ENCODE measurements around the gene OR6B3.
"Not testable (repeated sequence)": the region's sequence is repeated elsewhere in the genome, so short reads cannot be mapped to it uniquely, and the experiment has no call there.

Gene OR6B3

DNA sequence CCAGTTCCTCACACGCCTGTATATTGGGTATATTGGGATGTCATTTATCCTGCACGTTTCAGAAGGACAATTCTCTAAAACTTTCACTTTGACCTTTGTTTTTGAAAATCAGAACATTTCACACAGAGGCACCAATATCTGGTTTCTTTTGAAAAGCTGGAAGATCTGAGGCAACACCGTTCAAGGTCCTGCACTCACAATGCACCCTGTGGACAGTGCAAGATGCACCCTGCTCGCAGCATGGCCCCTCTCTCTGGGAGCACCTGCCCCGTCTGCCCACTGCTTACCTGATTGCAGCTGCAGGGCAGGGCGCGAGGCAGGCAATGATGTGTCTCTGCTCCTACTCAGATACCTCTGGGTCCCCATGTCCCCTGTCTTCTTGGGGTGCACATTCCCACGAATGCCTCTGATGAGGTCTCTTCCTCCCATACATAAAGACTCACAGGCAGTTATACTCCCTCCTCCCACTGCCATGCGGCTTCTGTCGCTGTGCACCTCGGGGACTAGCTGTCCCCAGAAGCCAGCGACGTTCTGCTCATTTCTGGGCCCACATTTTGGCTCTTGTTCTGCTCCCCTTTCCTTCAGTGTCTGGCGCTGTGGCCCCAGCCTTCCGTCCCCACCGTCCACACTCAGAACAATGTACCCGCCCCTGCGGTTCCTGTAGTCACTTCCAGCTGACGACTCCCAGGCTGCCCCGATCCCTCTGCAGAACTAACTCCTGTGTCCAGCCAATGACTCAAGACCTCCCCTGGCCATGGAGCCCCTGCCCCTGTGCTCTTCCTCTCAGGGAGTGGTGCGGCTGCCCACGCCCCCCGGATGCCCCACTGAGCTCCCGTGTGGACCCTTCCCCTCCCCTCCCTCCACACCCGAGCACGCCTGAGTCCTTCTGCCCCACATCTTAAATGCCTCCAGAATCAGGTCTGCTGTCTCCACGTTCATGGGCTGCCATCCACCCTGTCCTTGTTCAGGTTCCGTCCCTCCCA, at the start of gene OR6B3:
TSS of gene OR6B3 (minus strand) at position 349 of the 983 bp plus-strand sequence.
- no peak for DNase-seq

DNA sequence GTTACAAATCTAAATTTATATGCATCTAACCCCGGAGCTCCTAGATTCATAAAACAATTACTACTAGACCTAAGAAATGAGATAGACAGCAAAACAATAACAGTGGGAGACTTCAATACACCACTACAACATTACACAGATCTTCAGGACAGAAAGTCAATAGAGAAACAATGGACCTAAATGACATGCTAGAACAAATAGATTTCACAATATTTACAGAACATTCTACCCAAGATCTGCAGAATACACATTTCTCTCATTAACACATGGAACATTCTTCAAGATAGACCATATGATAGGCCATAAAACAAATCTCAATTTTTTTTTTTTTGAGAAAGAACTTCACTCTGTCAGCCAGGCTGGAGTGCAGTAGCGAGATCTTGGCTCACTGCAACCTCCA, 45.0 kb upstream of the OR6B3 start:
- no peak for DNase-seq

DNA sequence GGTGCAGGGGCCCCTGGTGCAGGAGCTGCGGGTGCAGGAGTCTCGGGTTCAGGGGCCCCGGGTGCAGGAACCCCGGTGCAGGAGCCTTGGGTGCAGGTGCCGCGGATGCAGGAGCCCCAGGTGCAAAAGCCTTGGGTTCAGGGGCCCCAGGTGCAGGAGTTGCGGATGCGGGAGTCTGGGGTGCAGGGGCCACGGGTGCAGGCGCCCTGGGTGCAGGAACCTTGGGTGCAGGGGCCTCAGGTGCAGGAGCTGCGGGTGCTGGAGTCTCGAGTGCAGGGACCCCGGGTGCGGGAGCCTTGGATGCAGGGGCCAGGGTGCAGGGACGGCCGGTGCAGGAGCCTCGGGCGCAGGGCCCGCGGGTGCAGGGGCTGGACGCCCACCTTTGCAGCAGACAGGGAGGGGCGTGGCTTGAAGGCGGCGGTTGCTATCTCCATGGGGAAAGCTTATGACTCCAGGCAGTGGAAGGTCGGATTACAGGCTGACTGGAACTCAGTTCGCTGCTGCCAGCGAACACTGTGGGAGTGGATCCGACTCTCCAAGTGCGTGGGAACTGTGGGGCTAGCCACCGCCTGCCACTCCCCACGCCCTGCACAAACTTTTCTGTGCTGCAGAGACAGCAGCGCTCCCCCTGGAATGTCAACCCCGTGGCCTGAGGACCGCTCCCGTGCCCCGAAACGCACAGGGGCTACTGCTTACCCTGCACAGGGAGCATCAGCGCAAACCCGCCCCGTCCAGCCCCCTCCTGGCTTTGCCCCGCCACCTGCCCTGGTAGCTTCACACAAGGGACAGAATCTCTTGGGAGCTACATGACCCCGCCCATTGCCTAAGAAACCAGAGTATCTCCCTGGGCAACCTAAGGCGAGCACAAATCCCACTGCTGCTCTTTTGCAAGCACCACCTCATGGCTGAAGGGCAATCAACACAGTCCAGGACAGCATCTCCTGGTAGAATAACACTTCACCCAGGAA, 42.5 kb upstream of the OR6B3 start:
- no peak for DNase-seq

DNA sequence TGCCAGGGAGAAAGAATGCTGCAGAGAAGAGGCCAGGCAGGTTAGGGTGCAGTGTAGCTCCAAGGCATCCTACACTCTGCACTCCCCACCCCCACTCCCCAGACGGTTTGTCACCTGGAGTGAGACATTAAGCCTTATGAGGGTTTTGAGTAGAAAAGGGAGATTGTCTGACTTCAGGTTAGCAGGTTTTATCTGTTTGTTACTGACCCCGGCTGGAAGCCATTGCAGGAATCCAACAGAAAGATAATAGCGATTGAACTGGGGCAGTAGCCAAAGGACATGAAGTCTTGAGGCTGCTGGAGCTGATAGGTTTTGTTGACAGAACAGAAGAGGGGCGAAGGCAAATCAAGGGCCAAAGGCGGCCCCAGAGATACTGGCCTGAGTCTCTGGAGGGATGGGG, 36.0 kb upstream of the OR6B3 start:
- no peak for DNase-seq

DNA sequence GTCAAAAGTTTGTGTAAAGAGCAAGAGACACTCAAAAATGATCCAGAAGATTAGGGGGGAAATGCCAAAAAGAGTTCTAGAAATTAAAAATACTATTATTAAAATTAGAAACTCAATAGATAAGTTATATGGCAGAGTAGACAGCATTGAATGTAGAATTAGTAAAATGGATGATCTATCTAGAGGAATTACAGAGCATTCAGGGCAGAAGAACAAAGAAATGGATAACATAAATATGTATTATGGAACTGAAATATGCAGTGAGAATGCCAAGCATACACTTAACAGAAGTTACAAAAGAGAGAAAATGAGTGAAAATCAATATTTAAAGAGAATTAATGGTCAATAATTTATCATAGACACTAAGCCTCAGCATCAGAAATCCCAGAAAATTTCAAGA, 33.2 kb upstream of the OR6B3 start:
- no peak for DNase-seq

DNA sequence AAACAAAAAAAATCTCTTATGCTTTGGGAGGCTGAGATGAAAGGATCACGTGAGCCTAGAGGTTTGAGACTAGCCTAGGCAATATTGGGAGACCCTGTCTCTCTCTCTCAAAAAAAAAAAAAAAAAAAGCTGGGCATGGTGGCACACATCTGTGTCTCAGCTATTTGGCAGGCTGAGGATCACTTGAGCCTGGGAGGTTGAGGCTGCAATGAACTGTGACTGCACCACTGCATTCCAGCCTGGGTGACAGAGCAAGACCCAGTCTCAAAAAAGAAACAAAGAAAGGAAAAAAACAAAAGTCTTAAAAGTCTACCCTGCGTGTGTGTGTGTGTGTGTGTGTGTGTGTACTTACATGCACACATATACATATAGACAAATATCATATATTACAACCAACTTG, 25.3 kb upstream of the OR6B3 start:
- DNase-seq, result no peak

DNA sequence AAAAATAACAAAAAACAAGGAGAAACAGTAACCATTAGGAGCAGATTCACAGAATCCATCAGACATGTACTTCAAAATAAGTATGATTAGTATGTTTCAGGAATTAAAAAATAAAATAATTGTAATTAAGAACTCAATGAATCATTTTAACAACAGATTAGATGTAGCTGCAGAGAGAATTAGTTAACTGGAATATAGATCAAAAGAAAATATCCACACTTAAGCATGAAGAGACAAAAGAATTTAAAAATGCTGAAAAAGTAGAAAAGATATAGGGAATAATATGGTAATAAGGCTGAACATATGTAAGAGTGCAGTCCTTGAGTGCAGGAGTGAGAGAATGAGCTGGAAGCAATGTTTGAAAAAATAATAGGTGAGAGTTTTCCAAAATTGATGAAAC, 24.1 kb upstream of the OR6B3 start:
- no peak for DNase-seq

DNA sequence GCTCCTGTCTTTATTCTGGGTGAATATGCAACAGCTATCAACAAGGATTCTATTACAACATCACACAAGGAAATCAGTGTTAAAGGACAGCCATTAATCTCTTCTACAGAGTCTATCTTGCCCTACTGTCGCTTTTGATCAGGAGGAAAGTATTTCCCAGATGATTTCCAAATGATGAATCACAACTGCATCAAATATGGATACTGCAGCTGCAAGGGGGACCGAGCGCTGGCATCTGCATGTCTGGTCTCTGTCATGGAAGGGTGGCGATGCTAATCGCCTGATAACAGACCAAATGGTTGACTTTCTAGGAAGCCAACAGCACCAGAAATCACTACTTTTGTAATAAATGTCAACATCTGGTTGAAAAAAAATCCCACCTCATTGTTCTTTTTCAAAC, 21.2 kb upstream of the OR6B3 start:
- no peak for DNase-seq

DNA sequence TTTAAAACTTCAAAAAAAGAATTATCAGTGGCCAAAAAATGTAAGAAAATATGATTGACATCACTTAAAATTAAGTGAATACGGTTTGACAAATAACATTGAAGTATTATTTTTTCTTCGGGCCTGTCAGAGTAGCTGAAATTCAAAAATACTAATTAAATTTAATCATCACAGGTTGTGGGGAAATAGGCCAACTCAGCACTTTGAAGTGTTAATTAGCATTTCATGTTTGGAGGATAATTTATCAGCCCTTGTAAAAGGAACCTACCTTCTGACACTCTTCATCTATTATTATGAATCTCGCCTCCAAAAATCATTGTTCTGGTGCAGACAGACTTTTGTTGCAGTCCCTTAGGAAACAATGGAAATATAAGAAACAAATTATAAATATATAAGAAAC, 17.6 kb upstream of the OR6B3 start:
- no peak for DNase-seq

DNA sequence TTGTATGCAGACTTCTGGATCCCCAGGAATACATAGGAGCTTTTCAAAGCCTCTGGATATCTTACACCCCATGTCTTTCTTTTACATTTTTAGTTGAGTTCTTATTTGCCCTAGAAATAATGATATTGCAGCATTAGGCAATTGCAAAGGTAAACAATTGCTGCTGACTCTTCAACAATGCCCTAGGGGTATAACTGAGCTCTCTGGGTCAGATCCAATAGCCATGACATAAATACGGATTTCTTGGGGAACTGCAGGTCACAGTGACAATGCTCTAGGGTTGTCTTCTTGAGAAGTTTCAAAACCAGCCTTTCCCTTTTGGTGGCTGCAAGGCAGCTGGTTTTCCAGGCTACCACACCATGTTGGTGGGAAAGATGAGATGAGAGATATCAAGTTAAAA, 16.5 kb upstream of the OR6B3 start:
- DNase-seq, result no peak

DNA sequence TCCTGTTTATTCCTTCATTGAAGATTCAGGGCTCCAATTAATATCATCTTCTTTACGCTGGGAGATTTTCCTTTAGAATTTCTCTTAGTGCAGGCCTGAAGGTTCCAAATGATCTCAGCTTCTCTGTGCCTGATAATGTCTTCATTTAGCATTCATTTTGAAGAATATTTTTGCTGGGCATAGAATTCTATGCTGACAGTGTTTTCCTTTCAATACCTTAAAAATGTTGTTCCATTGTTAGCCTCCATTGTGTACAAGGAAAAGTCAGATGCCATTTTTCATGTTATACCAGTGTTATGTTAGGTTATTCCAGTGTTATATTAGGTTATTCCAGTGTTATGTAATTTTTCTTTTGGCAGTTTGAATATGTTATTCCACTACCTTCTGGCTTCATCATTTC, 14.9 kb upstream of the OR6B3 start:
- DNase-seq, result no peak

DNA sequence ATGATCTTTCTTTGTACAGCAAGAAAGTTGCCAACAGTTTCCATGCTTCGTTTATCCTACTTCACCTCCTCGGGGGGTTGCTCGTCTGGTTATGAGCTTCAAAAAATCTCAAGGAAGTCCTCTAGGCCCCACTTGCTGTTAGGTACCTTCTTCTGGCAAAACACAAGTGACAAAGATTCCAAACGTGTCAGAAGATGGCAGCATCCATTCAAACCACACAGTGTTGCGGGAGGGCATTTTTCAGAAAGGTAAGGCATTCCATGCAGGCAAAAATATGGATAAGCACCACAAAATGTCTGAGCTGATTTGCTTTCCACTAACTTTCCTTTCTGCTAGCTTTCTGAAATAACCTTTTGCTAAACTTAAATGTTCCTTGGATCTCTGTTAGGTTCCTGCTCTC, 13.2 kb upstream of the OR6B3 start:
- no peak for DNase-seq

DNA sequence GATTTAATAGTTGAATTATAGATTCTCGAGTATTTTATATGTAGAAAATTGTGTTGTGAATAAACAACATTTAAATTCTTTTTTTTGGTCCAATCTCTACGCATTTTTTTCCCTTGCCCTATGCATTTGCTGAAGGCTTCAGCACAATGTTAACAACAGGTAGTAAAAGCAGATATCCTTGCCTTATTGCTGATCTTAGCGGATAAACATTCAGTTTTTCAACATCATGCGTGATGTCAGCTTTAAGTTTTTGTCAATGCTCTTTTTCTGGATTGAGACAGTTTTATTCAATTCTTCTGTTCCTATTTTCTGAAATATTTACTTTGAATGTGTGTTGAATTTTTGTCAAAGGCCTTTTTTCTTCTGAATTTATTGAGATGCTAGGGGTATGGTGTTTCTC, 11.6 kb upstream of the OR6B3 start:
- DNase-seq, result no peak

DNA sequence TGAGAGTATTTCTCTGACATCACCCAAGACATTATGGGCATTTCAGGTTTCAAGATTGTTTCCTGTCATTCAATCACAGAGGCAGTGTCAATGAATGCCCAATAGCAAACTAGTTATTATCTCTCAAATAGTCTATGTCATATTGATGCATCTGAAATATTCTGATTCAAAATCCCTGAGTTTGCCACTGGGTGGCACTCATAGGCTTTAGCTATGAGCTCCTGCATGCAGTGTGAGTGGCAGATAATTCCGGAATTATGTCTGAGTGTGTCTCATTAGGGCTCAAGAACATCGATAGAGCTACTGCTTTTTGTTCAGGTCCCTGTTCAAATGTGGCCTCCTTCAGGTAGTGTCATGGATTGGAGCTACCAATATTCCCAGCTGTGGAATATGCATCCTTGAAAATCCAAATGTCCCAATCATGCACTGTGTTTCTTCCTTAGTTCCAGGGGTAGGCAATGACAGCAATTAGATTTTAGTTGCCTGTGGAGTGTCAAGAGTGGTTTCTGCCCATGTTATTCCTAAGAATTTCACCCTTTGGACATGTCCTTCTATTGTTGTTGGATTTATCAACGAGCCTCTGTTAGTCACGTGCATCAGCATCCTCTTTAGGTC, 7.8 kb upstream of the OR6B3 start:
- peak; percentile 11 for DNase-seq

DNA sequence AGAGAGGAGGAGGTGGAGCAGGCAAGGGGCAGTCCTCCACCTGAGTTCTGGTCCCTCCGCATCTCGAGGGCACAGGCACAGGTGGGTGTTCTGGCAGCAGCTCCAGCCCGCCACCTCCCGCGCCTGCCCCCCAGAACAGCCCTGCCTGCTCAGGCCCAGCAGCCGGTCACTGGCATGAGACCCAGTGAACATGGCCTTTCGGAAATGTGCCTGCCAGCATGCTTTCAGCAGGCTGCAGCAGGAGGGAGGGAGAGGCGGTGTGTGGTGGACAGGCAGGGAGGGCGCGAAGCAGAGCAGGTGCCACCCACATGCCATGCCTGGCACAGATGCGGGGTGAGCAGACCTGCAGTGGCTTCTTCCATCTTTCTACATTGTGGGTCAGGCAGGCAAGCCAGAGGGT, 3.4 kb upstream of the OR6B3 start:
- no peak for DNase-seq

DNA sequence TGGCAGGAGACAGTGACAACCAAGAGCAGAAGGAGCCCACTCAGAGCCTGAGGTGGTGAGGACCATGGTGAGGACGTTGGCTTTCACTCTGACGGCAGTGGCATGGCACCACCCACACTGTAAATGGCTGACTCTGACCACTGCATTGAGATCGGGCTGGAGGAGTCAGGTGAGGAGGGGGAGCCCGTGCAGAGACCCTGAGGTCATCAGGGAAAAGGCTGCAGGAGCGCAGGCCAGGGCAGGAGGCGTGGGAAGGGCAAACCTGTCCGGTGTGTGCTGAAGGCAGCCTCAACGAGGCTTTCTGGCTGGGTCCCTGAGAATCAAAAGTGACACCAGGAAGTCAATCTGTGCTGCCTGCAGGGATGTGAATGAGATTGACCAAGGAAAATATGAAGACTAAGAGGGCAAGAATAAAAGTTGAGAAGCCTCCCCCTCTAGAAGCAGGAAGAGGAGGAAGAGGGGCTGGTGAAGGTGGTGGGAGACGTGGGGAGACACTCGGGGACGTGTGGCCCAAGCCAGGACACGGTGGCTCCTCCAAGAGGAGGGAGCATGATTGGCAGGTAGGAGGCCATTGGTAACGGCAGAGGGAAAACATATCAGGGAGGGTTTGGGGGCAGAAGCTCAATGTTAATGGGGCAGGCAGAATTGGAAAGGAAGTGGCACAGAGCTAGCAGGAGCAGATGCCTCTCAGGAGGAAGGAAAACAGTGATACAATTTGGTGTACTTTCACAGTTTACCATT, 2.0 kb upstream of the OR6B3 start:
- DNase-seq, result no peak

DNA sequence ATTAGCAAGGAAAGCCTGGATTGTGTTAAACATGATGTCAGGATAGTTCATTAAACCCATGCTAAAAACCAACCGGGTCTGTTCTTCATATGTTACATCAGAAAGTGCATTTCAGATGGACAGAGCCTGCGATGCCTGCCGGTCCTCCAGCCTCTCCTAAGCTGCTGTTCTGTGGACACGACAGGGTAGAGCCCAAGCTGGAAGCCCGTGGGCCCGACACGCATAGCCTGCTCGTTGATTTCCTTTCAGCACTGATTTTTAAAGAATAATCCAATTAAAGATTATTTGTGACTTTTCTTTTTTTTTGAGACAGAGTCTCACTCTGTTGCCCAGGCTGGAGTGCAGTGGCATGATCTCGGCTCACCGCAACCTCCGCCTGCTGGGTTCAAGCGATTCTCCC, 797 bp downstream of the OR6B3 start:
- no peak for DNase-seq

DNA sequence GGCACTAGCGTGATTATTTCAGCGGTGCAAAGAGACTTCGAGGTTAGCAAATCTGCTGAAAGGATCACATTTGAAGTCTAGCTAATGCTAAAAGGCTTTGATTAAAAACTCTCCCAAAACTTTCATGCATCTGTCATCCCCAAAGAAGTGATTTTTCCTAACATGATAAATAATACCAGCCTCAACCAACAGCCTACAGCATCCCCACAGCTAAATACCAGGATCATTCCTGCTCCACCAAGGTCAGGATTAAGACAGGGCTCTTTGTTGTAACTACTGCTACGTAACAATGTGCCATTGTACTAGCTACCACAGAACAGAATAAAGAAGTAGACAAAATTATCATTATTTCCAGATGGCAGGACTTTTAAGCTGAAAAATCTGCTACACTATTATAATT, 1.6 kb downstream of the OR6B3 start:
- no peak for DNase-seq

DNA sequence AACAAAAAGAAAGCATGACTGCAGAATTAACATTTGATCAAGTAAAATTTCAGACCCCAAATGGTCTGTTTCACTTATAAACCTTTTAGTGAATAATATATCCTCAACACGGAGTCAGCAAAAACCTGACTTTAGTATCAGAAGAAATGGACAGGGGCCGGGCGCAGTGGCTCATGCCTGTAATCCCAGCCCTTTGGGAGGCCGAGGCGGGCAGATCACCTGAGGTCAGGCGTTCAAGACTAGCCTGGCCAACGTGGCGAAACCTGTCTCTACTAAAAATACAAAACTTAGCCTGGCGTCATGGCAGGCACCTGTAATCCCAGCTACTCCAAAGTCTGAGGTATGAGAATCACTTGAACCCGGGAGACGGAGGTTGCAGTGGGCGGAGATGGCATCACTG, 3.0 kb downstream of the OR6B3 start:
- DNase-seq, result no peak

DNA sequence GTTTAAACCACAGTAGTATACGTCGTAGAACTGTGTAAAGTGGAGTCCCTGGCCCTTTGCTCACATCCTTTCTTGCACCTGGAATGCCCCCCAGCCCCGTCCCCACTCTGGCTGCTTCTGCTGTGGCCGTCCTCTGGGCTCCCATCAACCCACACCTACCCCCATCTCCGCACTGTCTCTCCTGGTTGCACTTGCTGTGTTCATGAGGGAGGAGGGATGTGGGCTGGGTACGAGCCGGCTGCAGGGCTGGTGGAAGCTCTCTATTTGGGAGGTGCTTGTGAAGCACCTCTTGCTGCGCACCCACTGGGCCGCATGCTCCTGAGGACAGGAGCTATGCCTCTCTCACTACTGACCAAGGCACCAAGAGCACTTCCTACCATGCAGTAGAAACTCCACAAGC, 5.1 kb downstream of the OR6B3 start:
- no peak for DNase-seq

DNA sequence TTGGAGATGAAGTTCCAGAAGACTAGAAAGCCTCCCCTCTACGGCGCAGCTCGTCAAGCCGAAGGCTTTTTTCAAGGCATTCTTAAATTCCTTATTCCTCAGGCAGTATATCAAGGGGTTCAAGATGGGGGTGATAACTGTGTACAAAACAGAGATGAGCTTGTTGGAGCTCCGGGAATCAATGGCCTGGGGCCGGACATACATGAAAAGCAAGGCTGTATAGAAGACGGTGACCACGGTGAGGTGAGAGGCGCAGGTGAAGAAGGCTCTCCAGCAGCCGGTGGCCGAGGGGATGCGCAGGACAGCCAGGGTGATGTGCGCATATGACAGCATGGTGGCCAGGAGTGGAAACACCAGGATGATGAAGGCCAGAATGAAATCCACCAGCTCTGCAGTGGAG, 8.2 kb downstream of the OR6B3 start:
- DNase-seq, result no peak

DNA sequence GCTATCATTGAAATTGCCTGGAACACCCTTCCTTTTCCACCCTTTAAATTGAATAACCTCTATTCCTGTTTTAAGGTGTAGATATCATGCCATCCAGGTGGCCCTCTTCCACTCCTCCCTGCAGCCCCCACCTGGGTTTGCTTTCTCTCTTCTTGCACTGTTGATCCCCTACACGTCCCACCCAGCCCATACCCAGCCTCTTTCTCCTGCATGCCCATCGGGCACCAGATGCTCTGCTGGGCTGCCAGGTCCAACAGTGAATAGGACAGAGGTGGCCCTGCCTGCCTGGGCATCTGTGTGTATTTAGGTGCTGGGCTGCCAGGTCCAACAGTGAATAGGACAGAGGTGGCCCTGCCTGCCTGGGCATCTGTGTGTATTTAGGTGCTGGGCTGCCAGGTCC, 9.2 kb downstream of the OR6B3 start:
- DNase-seq, result not testable (repeated sequence)

All from DMS79 (cell line).